HG03039 (cell line): ENCODE data around the gene CELF3.
"Not testable (repeated sequence)": the region's sequence is repeated elsewhere in the genome, so short reads cannot be mapped to it uniquely, and the experiment has no call there.

ENCODE experiments used
- ATAC-seq: cut with Tn5 transposase; IDR thresholded peaks from one replicate; pipeline ENCODE4 v1.9.1; 2021; ENCODE audit warnings: mild to moderate bottlenecking, moderate library complexity; ENCODE audit not compliant: unreplicated experiment

CELF3 gene

DNA sequence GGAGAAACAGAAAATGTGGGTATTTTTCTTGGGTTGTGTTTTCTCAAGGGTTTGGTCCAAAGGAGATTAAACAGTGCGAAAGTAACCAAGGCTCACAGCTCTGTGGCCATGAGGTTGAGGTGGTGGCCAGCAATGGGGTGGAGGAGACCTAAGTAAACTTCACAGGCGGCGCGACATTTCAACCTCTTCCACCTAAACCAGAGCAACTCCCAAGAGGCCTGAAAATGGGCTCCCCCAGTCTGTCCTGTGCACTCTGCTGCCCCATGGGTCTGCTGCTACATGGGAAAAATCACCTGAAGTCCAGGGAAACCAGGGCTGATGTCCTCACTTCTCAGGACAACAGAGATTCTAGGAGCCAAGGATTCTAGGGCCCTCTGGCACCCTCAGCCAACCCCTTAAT, 12.4 kb downstream of the CELF3 start:
- no peak for ATAC-seq

DNA sequence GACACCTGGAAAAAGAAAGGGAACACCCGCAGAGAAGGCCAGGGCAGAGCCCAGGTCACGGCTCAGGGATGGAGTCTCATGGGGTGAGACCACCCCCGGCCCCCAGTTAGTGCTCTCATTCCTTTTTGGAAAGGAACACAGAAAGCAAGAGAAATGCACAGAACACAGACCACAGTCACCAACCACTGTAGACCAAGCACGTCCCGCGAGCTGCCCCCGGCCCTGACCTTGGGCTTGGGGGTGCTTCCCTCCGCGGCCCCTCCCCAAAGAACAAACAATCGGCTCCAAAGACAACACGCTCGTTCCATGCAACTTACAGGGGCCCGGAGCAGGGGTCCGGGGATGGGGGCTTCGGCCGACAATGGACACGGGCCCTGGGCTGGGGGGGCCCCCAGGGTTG, 12.8 kb downstream of the CELF3 start:
- no peak for ATAC-seq

GRCh38 chr1:151702936-151703335, 13.7 kb downstream of the CELF3 start:
- ATAC-seq = no peak

DNA sequence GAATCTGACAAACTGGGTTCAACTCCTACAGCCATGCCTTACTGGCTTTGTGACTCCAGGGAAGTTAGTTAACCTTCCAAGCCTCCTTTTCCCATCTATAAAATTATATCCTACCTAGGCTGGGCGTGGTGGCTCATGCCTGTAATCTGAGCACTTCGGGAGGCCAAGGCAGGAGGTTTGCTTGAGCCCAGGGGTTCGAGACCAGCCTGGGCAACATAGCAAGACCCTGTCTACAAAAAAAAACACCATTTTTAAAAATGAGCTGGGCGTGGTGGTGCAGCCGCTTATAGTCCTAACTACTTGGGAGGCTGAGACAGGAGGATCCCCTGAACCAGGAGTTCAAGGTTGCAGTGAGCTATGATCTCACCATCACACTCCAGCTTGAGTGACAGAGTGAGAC, 15.1 kb downstream of the CELF3 start:
- no peak for ATAC-seq

GRCh38 chr1:151693057-151693651, 23.4 kb downstream of the CELF3 start:
- no peak for ATAC-seq

DNA sequence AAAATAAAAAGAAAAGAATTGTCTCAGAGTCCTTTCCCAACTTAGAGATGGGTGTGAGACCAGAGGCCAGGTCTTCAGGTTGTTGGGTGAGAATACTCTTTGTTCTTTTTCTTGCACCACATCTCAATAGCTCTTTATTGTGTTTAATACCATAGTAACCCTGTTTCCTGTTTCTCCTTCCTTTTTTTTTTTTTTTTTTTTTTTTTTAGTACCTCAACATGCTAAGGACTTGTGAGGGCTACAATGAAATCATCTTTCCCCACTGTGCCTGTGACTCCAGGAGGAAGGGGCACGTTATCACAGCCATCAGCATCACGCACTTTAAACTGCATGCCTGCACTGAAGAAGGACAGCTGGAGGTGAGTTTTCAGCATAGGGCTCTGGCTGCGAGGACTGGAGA, 24.4 kb downstream of the CELF3 start:
- ATAC-seq = no peak

DNA sequence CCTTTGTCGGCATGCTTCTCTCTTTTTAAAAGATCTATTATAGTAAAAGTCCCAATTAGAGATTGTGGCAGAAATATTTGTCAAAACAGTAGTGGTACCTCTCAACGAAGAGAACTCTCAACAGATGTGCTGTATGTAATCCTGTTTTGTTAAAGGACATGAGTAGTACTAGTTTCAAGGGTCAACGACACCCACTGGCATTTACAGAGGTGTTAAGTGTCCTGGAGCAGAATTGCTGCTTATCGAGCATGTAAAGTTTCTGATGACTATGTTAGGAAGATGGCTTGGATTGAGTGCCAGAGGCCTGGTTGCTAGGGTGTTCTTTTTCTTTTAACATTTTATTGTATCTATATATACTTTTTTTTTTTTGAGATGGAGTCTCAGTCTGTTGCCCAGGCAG, 27.1 kb downstream of the CELF3 start:
- ATAC-seq = no peak

DNA sequence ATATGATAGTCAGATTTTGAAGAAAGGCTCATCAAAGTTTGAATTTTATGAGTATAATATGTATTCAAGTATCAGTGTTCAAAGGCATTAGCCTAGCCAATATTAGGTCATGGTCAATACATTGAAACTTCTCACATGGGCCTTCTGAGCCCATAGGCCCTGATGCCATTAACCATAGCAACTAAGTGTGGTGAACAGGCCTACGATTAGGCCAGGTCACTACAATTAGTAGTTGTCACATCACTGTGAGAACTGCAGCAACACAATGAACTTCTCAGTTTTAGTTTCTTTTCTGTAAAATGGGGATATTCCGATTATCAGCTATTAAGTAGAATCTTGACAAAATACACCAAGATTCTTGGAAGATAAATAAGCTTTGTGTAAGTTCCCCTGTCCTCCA, 30.0 kb downstream of the CELF3 start:
- no peak for ATAC-seq

DNA sequence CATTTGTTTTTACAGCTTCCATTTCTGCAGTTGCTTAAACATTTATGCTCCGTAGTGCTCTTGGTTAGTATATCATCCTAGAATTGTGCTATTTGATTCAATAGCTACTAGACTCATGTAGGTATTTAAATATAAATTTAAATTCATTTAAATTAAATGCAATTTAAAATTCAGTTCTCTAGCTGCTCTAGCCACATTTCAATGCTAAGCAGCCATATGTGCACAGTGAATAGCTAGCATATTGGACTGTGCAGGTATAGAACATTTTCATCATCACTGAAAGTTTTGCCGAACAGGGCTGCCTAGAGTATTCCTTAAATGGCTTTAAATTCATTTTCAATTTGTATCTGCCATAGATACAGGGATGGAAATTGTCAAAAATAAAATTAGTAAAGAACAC, 32.5 kb downstream of the CELF3 start:
- no peak for ATAC-seq

DNA sequence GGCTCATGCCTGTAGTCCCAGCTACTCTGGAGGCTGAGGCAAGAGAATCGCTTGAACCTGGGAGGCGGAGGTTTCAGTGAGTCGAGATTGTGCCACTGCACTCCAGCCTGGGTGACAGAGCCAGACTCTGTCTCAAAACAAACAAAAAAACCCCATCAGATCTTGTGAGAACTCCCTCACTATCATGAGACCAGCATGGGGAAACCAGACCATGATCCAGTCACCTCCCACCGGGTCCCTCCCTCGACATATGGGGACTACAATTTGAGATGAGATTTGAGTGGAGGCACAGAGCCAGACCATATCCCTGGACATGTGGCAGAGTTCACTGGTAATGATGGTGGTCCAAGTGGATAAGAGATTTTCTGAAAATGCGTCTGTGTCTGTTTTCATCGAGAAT, 33.7 kb downstream of the CELF3 start:
- not testable (repeated sequence) for ATAC-seq

DNA sequence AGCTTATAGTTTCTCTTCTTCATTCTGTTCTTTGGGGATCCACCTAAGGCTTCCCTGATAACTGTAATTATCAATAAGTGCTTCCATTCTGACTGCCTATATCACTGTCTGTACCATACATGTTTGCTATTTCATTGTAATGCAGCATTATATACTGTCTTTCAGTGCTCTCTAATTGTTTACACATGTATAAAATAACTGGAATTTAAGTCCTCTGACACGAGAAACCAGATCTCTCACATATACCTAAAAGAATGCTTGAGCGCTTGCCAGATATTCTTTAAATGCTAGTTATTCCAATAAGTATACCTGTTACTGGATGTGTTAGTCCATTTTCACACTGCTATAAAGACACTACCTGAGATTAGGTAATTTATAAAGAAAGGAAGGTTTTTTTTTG, 34.7 kb downstream of the CELF3 start:
- no peak for ATAC-seq

GRCh38 chr1:151680826-151681225, 35.8 kb downstream of the CELF3 start:
- no peak for ATAC-seq

DNA sequence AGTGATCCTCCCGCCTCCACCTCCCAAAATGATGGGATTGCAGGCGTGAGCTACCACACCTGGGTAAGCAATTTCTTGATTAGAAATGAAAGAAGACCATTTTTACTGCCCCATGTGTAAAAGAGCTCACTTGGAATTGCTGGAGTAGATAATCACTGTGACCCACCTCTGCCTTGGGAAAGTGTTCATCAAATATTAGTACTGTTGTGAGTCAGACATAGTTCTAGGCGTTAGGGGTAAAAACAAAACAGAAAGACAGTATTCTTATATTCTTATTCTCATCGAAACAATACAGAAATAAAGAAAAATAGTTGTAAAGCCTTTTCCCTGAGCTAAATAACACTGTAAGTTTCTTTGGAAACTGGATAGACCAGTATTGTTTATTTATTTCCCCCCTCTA, 36.2 kb downstream of the CELF3 start:
- ATAC-seq = no peak

- no peak for ATAC-seq
Measured at GRCh38 chr1:151673407-151673806, 43.2 kb downstream of the CELF3 start.

GRCh38 chr1:151670036-151670675, 46.4 kb downstream of the CELF3 start:
- not testable (repeated sequence) for ATAC-seq

- ATAC-seq = no peak
Measured at GRCh38 chr1:151668090-151668489, 48.5 kb downstream of the CELF3 start.

- no peak for ATAC-seq
Measured at GRCh38 chr1:151661751-151662150, 54.9 kb downstream of the CELF3 start.

GRCh38 chr1:151655371-151655770, 61.2 kb downstream of the CELF3 start:
- ATAC-seq = no peak

DNA sequence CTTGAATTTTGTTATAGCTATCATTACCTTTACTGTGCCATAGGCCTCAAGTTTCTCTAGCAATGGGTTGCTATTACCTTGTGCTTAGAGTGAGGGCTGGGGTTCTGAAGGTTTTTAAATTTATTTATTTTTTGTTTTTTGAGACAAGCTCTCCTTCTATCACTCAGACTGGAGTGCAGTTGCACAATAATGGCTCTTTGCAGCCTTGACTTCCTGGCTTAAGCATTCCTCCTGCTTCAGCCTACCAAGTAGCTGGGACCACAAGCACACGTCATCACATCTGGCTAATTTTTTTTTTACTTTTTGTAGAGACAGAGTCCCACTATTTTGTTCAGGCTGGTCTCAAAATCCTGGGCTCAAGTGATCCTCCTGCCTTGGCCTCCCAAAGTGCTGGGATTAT, 63.2 kb downstream of the CELF3 start:
- ATAC-seq = no peak
